Gastroesophageal sphincter (tissue), 4 donors: ENCODE measurements around the gene FGFRL1. TPM values are rescaled to one million over a fixed set of nuclear protein-coding genes. Genes with fewer than 3 reads are reported as not detected.

Experiments
- ATAC-seq: fragments of 150-250 bp; one replicate; pipeline ENCODE4 v1.9.1; 2016; ENCODE audit warnings: mild to moderate bottlenecking, moderate library complexity
- H3K27ac ChIP-seq, 4 donors: fragments of 200-600 bp; sonication (generic) in 3 of 4; 1 replicate in 3 of 4; 2 replicates in 1 of 4; pipeline ENCODE4 v1.5.1; 2016 to 2019
- H3K27me3 ChIP-seq: fragments of 200-600 bp; sonication (generic); one replicate; pipeline ENCODE4 v1.5.1; 2019
- H3K36me3 ChIP-seq, 2 donors: fragments of 200-600 bp; sonication (generic); one replicate each; pipeline ENCODE4 v1.5.1; 2019; ENCODE audit warnings: control low read depth in 1 of 2
- H3K4me1 ChIP-seq, 3 donors: fragments of 200-600 bp; sonication (generic); 1 replicate in 2 of 3; 2 replicates in 1 of 3; pipeline ENCODE4 v1.5.1; 2016 to 2019; ENCODE audit warnings: control low read depth in 2 of 3
- H3K4me3 ChIP-seq, 2 donors: fragments of 200-600 bp; sonication (generic); one replicate each; pipeline ENCODE4 v1.5.1; 2019; ENCODE audit warnings: mild to moderate bottlenecking in 1 of 2, moderate library complexity in 1 of 2
- H3K9me3 ChIP-seq, 3 donors: fragments of 200-600 bp; sonication (generic); one replicate each; pipeline ENCODE4 v1.5.1; 2017 to 2019; ENCODE audit warnings: control low read depth in 2 of 3
- CTCF ChIP-seq, 4 experiments: fragments of 200-600 bp in 2 of 4; fragments of 450-650 bp in 2 of 4; sonication (generic) in 1 of 4; IDR thresholded peaks; one replicate each; pipeline ENCODE4 v1.5.1; 2017 to 2019; ENCODE audit warnings: antibody characterized with exemption in 4 of 4, mild to moderate bottlenecking in 2 of 4, moderate library complexity in 2 of 4
- EP300 ChIP-seq: sonication (generic); formaldehyde crosslinking; IDR thresholded peaks from one replicate; pipeline ENCODE4 v1.6.1; 2017; ENCODE audit warnings: antibody characterized with exemption, mild to moderate bottlenecking
- POLR2A ChIP-seq, 2 donors: fragments of 450-650 bp; IDR thresholded peaks; one replicate each; pipeline ENCODE4 v1.6.1; 2017; ENCODE audit warnings: antibody characterized with exemption in 2 of 2, mild to moderate bottlenecking in 2 of 2, moderate library complexity in 1 of 2
- POLR2AphosphoS5 ChIP-seq: sonication (generic); formaldehyde crosslinking; IDR thresholded peaks from one replicate; pipeline ENCODE4 v1.6.1; 2017; ENCODE audit warnings: antibody characterized with exemption
- WGBS, 2 donors: methylation state at CpG; one replicate each; pipeline ENCODE4 v1.1.5; 2018; ENCODE audit warnings: low coverage in 1 of 2; 5-methylcytosine and 5-hydroxymethylcytosine counted together
- total RNA-seq, 4 donors: library from RNA; depleted of rRNA; stranded (reverse); fragments of >200 nt; gene quantifications; one replicate each; pipeline ENCODE4 v1.1.0, GENCODE V29; 2016

The FGFRL1 gene
- total RNA-seq, 4 donors from 2014 or later: 21.9 to 36.8 (median 25.4) TPM

GRCh38 chr4:1038948-1039492 is 27.6 kb downstream of the FGFRL1 start:
- H3K27me3 ChIP-seq: peaks cover 43% of the 10 kb centered on the region
- H3K27ac ChIP-seq: peak overlapping the region in 2 of 4 donors; percentile 32 to 53
- H3K4me3 ChIP-seq: no peak overlapping the region
- H3K36me3 ChIP-seq: no peaks in the 10 kb centered on the region
- no peak for TF ChIP-seq POLR2AphosphoS5
- TF ChIP-seq EP300: no peak
- TF ChIP-seq POLR2A (IDR thresholded peaks at IDR 0.05): no peak
- TF ChIP-seq CTCF (IDR thresholded peaks at IDR 0.05): no peak
- no peaks in the 10 kb centered on the region for H3K9me3 ChIP-seq
- WGBS, 2 donors: no CpG with 5 or more reads among the region's 16 CpGs
- peaks cover 0 to 80% (median 33%) of the 10 kb centered on the region in 3 donors for H3K4me1 ChIP-seq
- ATAC-seq: no peak

GRCh38 chr4:1039493-1040343 is 28.3 kb downstream of the FGFRL1 start:
- peaks cover 50% of the 10 kb centered on the region for H3K27me3 ChIP-seq
- ATAC-seq: peak; percentile 26
- no peaks in the 10 kb centered on the region for H3K36me3 ChIP-seq
- peaks cover 0 to 80% (median 34%) of the 10 kb centered on the region in 3 donors for H3K4me1 ChIP-seq
- 85 to 100% methylated on average over 1 to 4 of the region's 20 CpGs for WGBS, 2 donors
- H3K27ac ChIP-seq: peak overlapping the region in 3 of 4 donors; percentile 24 to 53 (median 32)
- TF ChIP-seq POLR2AphosphoS5: no peak
- TF ChIP-seq POLR2A (IDR thresholded peaks at IDR 0.05): no peak
- no peak for TF ChIP-seq CTCF (IDR thresholded peaks at IDR 0.05)
- no peak for TF ChIP-seq EP300
- H3K9me3 ChIP-seq: no peaks in the 10 kb centered on the region
- no peak overlapping the region for H3K4me3 ChIP-seq

- TF ChIP-seq POLR2AphosphoS5: no peak
- TF ChIP-seq POLR2A (IDR thresholded peaks at IDR 0.05): no peak
- no peak for TF ChIP-seq CTCF (IDR thresholded peaks at IDR 0.05)
- no peak for TF ChIP-seq EP300
- H3K4me1 ChIP-seq: peaks cover 0 to 75% (median 34%) of the 10 kb centered on the region in 3 donors
- H3K27ac ChIP-seq: no peak overlapping the region
- H3K4me3 ChIP-seq: no peak overlapping the region
- H3K27me3 ChIP-seq: peaks cover 58% of the 10 kb centered on the region
- WGBS, 2 donors: 93% methylated on average over 3 of the region's 21 CpGs; no CpG with 5 or more reads in 1 of the 2 donors
- ATAC-seq: no peak
- no peaks in the 10 kb centered on the region for H3K9me3 ChIP-seq
- H3K36me3 ChIP-seq: no peaks in the 10 kb centered on the region
Observed at GRCh38 chr4:1040344-1041146, 29.1 kb downstream of the FGFRL1 start.

- H3K36me3 ChIP-seq: no peaks in the 10 kb centered on the region
- TF ChIP-seq CTCF (IDR thresholded peaks at IDR 0.05): no peak
- no peak for TF ChIP-seq POLR2A (IDR thresholded peaks at IDR 0.05)
- no peak for TF ChIP-seq EP300
- TF ChIP-seq POLR2AphosphoS5: no peak
- WGBS, 2 donors: 0 to 13% methylated on average over 3 to 7 of the region's 36 CpGs
- no peak overlapping the region for H3K27ac ChIP-seq
- H3K4me3 ChIP-seq: peak overlapping the region in 1 of 2 donors; percentile 19
- peaks cover 64% of the 10 kb centered on the region for H3K27me3 ChIP-seq
- ATAC-seq: no peak
- H3K9me3 ChIP-seq: no peaks in the 10 kb centered on the region
- peaks cover 0 to 67% (median 34%) of the 10 kb centered on the region in 3 donors for H3K4me1 ChIP-seq
Observed at GRCh38 chr4:1041147-1041935, 29.9 kb downstream of the FGFRL1 start.
